WTC11 (cell line): ENCODE results near the gene MIPEP.

Experiments used
- CBFB ChIP-seq: sonication (generic); formaldehyde crosslinking; IDR thresholded peaks from 2 replicates; pipeline ENCODE4 v1.8.1; 2022; ENCODE audit warnings: mild to moderate bottlenecking, low read depth, missing genetic modification reagents
- ESRRA ChIP-seq: sonication (generic); formaldehyde crosslinking; IDR thresholded peaks from 2 replicates; pipeline ENCODE4 v1.8.1; 2022; ENCODE audit warnings: mild to moderate bottlenecking, missing genetic modification reagents, borderline replicate concordance
- FOXJ3 ChIP-seq: sonication (generic); formaldehyde crosslinking; IDR thresholded peaks from 2 replicates; pipeline ENCODE4 v1.9.0; 2021; ENCODE audit warnings: missing genetic modification reagents, mild to moderate bottlenecking, borderline replicate concordance
- GRHL2 ChIP-seq: fragments of 250-450 bp; sonication (Bioruptor Pico); IDR thresholded peaks from 2 replicates; pipeline ENCODE4 v1.8.0; 2022; ENCODE audit warnings: mild to moderate bottlenecking, moderate library complexity; ENCODE audit not compliant: insufficient replicate concordance, severe bottlenecking
- HMGXB4 ChIP-seq: sonication (generic); formaldehyde crosslinking; IDR thresholded peaks from 2 replicates; pipeline ENCODE4 v1.8.1; 2023; ENCODE audit warnings: mild to moderate bottlenecking, moderate library complexity, missing genetic modification reagents
- NFE2L1 ChIP-seq: sonication (generic); formaldehyde crosslinking; IDR thresholded peaks from 2 replicates; pipeline ENCODE4 v1.8.1; 2023; ENCODE audit warnings: missing genetic modification reagents
- PRRX2 ChIP-seq: fragments of 250-450 bp; sonication (Bioruptor Pico); IDR thresholded peaks from 2 replicates; pipeline ENCODE4 v1.8.0; 2021; ENCODE audit warnings: mild to moderate bottlenecking
- SP1 ChIP-seq: sonication (generic); formaldehyde crosslinking; conservative IDR thresholded peaks from 2 replicates; pipeline ENCODE4 v1.8.1; 2022; ENCODE audit warnings: missing genetic modification reagents
- USF2 ChIP-seq: sonication (generic); formaldehyde crosslinking; IDR thresholded peaks from 2 replicates; pipeline ENCODE4 v1.8.1; 2023; ENCODE audit warnings: mild to moderate bottlenecking, missing genetic modification reagents, moderate library complexity
- ZNF671 ChIP-seq: fragments of 250-450 bp; sonication (Bioruptor Pico); IDR thresholded peaks from 2 replicates; pipeline ENCODE4 v1.8.0; 2021; ENCODE audit warnings: mild to moderate bottlenecking
- TF ChIP-seq, protein P1 (sequence below): fragments of 200-600 bp; IDR thresholded peaks from 2 replicates; pipeline ENCODE4 v1.8.0; 2022; ENCODE audit warnings: antibody characterized with exemption

DNA sequence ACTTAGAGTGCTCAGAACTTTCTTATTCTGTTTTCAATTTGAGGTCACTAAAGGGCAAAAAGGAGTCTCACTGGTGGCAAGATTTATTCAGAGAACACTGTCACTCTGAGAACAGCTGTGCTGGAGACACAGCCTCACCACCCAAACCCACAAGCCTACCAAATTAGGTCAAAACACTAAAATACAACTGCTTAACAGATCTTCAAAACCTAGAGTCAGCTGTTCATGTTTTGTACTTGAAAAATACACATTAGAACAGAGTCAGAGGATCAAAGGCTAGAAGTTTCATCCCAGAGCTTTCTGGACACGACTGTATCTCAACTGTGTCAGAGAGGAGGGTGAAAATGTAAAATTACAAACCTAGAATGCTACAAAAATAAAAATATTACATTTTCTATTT is 89.3 kb downstream of the MIPEP start:
- TF ChIP-seq GRHL2 (CRISPR knock-in tag) = no peak
- TF ChIP-seq, protein P1, sequence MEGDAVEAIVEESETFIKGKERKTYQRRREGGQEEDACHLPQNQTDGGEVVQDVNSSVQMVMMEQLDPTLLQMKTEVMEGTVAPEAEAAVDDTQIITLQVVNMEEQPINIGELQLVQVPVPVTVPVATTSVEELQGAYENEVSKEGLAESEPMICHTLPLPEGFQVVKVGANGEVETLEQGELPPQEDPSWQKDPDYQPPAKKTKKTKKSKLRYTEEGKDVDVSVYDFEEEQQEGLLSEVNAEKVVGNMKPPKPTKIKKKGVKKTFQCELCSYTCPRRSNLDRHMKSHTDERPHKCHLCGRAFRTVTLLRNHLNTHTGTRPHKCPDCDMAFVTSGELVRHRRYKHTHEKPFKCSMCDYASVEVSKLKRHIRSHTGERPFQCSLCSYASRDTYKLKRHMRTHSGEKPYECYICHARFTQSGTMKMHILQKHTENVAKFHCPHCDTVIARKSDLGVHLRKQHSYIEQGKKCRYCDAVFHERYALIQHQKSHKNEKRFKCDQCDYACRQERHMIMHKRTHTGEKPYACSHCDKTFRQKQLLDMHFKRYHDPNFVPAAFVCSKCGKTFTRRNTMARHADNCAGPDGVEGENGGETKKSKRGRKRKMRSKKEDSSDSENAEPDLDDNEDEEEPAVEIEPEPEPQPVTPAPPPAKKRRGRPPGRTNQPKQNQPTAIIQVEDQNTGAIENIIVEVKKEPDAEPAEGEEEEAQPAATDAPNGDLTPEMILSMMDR = no peak
- TF ChIP-seq ZNF671 (CRISPR knock-in tag) = no peak
- no peak for TF ChIP-seq NFE2L1 (CRISPR knock-in tag)
- no peak for TF ChIP-seq ESRRA (CRISPR knock-in tag)
- no peak for TF ChIP-seq USF2 (CRISPR knock-in tag)
- no peak for TF ChIP-seq CBFB (CRISPR knock-in tag)
- TF ChIP-seq SP1 (CRISPR knock-in tag) = no peak
- TF ChIP-seq FOXJ3 = no peak
- no peak for TF ChIP-seq PRRX2 (CRISPR knock-in tag)
- no peak for TF ChIP-seq HMGXB4 (CRISPR knock-in tag)
